ENCODE measurements around the gene PI4K2A.
"Not testable (repeated sequence)": the region's sequence is repeated elsewhere in the genome, so short reads cannot be mapped to it uniquely, and the experiment has no call there.

The PI4K2A gene

DNA sequence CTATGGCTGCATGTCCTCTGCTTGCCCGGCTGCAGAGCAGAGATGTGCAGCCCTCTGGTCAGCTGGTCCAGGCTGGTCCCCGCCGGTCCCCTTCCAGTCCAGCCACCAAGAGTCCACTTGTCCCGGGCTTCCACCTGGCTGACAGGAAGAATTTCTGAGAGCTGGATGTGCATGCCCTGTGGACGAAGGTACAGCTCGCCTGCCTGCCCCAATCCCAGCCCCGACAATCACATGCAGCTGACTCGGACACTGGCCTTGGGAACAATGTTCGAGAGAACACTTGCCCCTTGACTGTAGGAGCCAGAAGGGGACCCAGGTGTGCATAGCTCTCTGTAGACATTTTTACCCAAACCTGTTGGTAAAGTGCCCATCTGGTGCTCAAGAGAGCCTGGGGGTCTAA lies 34.8 kb downstream of the PI4K2A start:
- ATAC-seq = no peak

DNA sequence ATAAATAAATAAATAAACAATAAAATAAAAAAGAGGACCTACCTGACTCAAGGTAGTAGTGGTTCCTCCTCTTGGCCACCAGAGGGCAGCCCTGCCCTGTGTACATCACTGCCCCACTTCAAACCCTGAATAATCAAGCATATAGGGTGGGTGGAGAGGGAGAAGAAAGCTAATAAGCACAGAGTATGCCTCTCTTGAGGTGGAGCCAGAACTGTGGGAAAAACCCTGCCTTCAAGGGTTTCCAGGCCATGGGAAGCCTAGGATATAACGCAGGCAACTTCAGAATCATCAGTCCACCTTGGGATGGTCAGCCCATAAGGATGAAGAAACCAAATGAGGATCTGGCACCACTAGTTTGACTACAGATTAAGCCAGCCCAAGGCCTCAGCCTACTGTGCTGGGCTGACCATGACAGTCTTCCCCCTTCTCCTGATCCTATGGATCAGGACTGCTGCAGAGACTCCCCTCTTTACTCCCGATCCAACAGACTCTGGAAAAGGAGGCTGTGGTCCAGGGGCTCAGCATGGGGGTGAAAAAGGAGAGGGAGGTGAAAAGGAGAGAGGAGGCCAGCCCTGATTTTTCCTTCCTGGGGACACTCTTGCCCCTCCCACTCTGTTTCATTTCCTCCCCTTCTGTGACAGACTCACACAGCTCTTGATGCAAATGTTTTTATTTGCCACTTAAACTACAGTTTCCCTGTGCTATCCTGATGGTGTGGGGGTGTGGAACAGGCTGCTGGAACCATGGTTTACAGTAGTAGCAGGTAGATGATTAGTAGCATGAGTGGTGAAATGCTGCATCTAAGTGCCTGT lies 36.5 kb downstream of the PI4K2A start:
- ATAC-seq = peak; percentile 78 to 85

DNA sequence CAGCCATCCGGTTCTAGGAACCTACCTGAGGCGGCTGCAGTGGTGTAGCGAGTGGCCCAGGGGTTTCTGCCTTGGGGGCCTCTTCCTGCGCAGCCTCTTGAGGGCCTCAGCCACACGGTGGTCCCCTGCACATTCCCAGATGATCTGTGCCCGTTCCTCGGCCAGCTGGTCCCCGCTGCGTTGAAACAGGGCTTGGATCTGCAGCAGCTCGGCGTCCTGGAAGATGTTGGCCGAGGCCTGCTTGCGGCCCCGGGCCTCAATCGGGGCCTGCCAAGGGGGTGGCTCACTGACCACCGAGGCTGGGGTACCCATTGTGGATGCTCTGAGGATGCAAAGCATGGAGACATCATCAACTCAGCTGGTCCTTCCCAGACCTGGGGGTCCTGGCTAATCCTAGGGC lies 39.1 kb downstream of the PI4K2A start:
- no peak for ATAC-seq

DNA sequence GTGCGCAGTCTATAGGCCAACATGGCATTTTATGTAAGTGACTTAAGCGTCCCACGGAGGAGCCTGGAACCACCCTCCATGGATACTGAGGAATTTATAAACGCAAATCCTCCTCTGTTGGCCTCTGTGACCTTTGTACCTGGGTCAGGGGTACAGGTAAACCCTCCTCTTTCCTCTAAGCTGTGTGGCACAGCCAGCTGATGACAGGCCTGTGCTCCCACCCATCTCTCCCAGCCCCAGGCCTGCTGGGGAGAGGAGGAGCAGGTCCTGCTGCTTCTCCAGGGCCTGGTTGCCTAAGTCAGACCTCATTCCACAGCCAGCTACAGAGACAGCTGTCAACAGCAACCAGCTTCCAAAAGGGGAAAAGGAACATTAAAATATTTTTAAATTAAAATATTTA lies 41.6 kb downstream of the PI4K2A start:
- ATAC-seq = no peak

- no peak for ATAC-seq
These were observed 43.3 kb downstream of the PI4K2A start for GRCh38 chr10:97683556-97684367.

DNA sequence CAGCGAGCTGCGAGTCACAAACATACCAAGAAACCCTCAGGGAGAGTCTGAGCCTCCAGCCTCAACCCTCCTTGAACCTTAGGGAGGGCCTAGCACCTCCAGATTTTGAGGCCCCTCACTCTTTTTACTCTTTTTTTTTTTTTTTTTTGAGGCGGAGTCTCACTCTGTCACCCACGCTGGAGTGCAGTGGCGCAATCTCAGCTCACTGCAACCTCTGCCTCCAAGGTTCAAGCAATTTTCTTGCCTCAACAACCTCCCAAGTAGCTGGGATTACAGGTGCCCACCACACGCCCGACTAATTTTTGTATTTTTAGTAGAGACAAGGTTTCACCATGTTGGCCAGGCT lies 43.9 kb downstream of the PI4K2A start:
- not testable (repeated sequence) for ATAC-seq

GRCh38 chr10:97684866-97685394 lies 44.5 kb downstream of the PI4K2A start:
- no peak for ATAC-seq

DNA sequence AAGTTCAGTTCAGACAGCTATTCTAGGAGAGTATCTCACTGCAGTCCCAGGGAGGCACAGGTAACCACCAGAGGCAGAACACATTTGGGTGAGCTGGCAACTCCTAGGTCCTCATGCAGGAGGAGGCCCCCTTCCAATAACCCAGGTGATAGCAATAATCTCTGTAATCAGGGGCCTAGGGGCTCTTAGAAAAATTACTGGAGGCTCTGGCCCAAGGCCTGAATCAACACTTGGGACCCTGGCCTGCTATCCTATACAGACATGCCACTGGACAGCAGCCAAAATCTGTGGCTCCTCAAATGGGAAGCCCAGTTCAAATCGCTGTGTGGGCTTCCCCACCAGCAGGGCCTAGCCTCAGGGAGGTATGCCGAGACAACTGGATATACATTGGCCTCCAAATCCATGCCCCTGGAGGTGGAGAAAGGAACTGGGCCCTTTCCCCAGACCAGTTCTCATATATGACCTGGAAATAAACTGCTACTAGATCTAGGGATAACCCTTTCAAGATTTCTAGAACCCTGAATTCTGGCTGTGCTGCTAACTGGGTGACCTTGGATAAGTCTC lies 45.0 kb downstream of the PI4K2A start:
- ATAC-seq = no peak

DNA sequence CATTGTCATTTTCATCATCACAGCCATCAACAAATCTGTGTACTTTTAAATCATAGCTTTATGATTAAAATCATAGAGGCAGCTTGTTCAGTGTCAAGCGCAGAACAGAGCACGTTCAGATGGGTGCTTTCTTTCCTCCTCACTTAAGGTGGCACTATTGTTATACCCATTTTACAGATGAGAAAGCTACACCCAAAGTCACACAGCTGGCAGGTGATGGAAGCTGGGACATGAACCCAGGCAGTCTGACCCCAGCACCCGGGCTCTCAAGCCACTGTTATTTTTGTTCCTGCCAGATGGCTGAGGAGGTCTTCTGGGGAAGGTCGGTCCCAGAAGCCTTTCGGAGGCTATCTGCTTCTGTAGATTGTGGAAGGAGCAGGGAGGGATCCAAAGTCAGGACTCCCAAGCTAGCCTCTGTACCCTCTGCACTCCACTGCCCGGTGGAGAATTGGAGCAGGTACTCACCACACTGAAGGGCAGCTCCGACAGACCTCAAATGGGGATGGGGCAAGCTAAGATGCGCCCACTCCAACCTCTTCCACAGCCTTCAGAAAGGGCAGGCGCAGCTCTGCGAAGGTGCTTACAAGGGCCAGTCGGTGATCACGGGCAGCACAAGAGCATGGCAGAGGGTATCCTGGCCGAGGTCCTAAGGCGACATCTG lies 46.0 kb downstream of the PI4K2A start:
- no peak for ATAC-seq

- peak; percentile 91 to 94 for ATAC-seq
These were observed 46.7 kb downstream of the PI4K2A start, which contains the start of gene AVPI1 for GRCh38 chr10:97686962-97687784. Gene AVPI1 (minus strand): TSS chr10:97687241. CDS start chr10:97679905, 7,336 bp downstream.

GRCh38 chr10:97687785-97688781 lies 47.6 kb downstream of the PI4K2A start:
- ATAC-seq = no peak

DNA sequence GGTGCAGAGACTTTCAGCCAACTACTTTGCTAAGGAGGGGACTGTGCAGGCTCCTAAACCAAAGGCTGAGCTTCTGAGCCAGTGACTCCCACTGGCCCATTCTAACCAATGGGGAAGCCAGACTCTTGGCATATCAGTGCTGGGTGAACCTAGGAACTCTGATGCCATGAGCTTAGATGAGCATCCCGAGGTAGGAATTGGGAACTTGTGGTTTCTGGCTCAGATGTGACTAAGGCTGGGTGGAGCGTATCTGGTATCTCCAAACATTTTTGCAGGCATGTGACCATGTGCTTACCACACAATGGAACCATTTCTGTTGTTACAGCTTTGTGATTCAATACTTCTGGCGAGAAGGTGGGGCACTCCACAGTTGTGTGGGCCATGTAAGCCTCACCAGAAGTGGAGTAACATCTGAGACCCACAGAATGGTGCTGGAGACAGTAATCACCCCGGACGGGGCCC lies 49.1 kb downstream of the PI4K2A start:
- ATAC-seq = no peak

DNA sequence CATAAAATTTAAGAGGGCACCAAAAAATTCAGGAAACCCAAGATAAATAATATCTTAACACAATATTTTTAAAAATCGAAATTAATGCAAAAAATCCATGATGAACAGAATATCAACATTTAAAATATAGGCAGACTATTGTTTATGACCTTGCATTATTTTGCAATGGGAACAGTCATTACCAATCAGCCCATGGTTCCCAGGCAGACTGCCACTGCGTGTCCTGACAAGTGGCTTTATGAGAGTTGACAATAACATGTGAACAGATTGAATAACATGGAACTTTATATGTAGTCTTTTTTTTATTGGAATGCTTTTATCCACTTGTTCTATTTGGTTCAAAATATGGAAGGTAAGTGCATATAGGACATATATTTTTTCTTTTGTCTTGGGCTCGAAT lies 49.7 kb downstream of the PI4K2A start:
- no peak for ATAC-seq

- not testable (repeated sequence) for ATAC-seq
These were observed 57.7 kb downstream of the PI4K2A start for GRCh38 chr10:97698072-97698655.

DNA sequence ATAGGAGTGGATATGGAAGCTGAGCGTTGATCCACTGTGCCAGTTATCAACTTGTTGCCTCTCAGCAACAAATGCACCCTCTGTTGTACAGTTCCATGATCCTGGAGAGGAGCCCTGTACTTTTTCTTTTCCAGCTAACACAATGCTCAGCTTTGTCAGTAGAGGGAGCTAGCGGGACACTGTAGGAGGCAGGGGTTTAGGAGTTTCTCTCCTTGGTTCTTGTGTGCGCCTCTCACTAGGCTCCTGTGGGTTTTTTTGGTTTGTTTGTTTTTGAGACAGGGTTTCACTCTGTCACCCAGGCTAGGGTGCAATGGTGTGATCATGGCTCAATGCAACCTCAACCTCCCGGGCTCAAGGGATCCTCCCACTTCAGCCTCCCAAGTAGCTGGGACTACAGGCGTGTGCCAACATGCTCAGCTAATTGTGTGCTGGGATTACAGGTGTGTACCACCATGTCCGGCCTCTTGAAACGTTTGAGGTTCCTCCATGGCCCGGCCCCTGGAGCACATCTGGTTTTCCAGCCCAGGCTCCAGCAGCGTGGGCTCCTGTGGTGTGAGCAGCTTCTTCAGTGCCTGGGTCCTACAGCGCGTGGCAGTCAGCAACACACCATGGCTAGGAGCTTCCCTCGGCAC lies 61.1 kb downstream of the PI4K2A start:
- ATAC-seq = peak; percentile 70 to 76

DNA sequence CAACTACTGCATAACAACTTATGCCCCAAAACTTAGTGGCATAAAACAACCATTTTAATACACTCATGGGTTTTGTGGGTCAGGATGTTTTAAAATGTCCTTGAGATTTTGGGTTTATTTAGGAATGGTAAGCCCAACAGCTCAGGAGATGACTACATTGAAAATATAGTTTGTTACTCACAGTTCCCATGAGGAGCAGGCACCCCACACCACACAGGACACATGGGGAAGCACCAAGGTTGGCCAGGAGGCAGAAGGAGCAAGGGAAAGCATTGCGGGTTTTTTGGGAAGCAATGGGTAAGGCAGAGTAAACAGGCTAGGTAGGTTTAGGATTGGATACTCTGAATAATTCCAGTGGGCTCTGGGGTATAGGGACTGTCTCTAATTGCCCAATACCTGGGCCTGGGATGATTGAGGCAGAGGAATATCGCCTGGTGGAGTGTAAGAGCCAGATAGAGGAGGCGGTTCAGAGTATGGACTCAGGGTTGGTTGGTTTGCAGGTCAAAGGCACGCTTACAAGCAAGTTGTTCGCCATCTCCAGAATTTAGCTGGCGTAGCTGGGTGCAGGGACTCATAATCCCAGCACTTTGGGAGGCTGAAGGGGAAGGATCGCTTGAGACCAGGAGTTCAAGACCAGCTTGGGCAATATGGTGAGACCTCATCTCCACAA lies 63.1 kb downstream of the PI4K2A start:
- no peak for ATAC-seq

DNA sequence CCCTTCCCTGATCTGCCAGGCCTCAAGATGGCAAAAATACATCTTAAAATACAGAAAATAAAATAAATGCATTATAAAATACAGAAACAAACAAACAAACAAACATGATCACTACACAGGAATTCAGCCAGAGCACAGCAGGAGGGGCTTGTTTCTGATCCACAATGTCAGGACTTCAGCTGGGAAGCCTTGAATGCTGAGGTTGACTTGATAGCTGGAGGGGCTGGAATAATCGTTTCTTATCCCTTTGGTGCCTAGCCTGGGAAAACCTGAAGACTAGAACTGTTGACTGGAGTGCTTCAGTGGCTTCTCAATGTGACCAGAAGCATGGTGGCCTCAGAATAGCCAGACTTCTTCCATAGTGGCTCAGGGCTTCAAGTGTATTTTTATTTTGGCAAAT lies 63.9 kb downstream of the PI4K2A start:
- no peak for ATAC-seq

DNA sequence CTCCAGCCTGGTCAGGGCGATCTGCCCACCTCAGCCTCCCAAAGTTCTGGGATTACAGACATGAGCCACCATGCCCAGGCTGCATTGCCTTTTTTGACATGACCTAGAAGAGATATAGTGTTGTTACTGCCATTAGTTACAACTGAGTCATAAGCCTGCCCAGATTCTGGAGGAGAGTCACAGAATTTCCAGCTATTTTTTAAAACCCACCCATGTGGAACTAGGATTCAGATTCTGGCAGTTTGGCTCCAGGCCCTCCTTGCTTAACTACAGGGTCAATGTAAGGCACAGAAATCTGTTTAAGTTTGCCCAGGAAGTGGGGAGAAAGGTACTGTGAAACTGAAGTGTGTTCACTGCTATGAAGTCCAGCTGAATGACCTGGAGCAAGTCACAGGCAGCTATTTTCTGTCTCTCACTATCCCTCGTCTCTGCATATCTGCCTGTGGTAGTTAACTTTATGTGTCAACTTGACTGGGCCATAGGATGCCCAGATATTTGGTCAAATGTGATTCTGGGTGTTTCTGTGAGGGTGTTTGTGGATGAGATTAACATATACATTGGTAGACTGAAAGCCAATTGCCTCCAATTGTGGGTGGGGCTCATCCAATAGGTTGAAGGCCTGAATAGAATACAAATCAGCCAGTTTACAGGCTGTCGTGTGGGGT lies 64.7 kb downstream of the PI4K2A start:
- no peak for ATAC-seq
